ENCODE measurements around the gene HSF4. TPM values are rescaled to one million over a fixed set of nuclear protein-coding genes. Genes with fewer than 3 reads are reported as not detected.

Gene HSF4
- total RNA-seq, 1 experiment from 2014 or later: 13.9 TPM

- no peaks in the 10 kb centered on the region for H3K9me3 ChIP-seq (ENCODE audit: low read depth, low read length, poor library complexity, severe bottlenecking)
- peaks cover 13% of the 10 kb centered on the region for H3K4me1 ChIP-seq (ENCODE audit: insufficient read depth, low read length, poor library complexity, severe bottlenecking)
- TF ChIP-seq CTCF (conservative IDR thresholded peaks at IDR 0.05; ENCODE audit: low read depth, low read length) (no peak), EZH2 (IDR thresholded peaks at IDR 0.05; ENCODE audit: borderline replicate concordance, low read depth, low read length, poor library complexity, severe bottlenecking) (no peak)
- no peak overlapping the region for H3K4me3 ChIP-seq (ENCODE audit: low read depth, low read length, poor library complexity, severe bottlenecking)
- H3K36me3 ChIP-seq (ENCODE audit: insufficient read depth, low read length, poor library complexity, severe bottlenecking): no peaks in the 10 kb centered on the region
- no TSS peak for BruUV-seq (replicated peaks)
- H3K27ac ChIP-seq (ENCODE audit: low read depth, low read length, poor library complexity, severe bottlenecking): no peak overlapping the region
- H3K27me3 ChIP-seq (replicated peaks; ENCODE audit: insufficient read depth, low read depth, low read length, poor library complexity): no peaks in the 10 kb centered on the region
- POLR2A ChIA-PET (ENCODE audit: low non-redundant PET): no interaction called here
- intact Hi-C loops (cut with micrococcal nuclease; ENCODE audit: unreplicated experiment): loop anchor here (10.0 kb wide), 1 partner anchor 261 kb away; no protein-coding TSS in a partner anchor
- CTCF ChIA-PET: interaction anchor here (1.3 to 1.5 kb wide), 3 partner anchors 14 to 178 kb away, joined by 10 to 39 read pairs (median 11); partner anchors contain the start of gene NOL3
- DNase-seq (ENCODE audit: low spot score): no peak
Measured at GRCh38 chr16:67156143-67156844, 8.3 kb upstream of the HSF4 start.

GRCh38 chr16:67157106-67157748 lies 7.3 kb upstream of the HSF4 start:
- no peak for TF ChIP-seq EZH2 (IDR thresholded peaks at IDR 0.05; ENCODE audit: borderline replicate concordance, low read depth, low read length, poor library complexity, severe bottlenecking)
- no peaks in the 10 kb centered on the region for H3K9me3 ChIP-seq (ENCODE audit: low read depth, low read length, poor library complexity, severe bottlenecking)
- ChIA-PET CTCF (interaction anchor here (0.5 kb wide), 1 partner anchor 264 kb away, joined by 4 read pairs; no protein-coding TSS in a partner anchor), POLR2A (ENCODE audit: low non-redundant PET) (no interaction called here)
- intact Hi-C loops (cut with micrococcal nuclease; ENCODE audit: unreplicated experiment): loop anchor here (10.0 kb wide), 1 partner anchor 262 kb away; no protein-coding TSS in a partner anchor
- H3K4me1 ChIP-seq (ENCODE audit: insufficient read depth, low read length, poor library complexity, severe bottlenecking): peaks cover 7% of the 10 kb centered on the region
- H3K36me3 ChIP-seq (ENCODE audit: insufficient read depth, low read length, poor library complexity, severe bottlenecking): no peaks in the 10 kb centered on the region
- H3K27ac ChIP-seq (ENCODE audit: low read depth, low read length, poor library complexity, severe bottlenecking): no peak overlapping the region
- DNase-seq (ENCODE audit: low spot score): no peak
- H3K4me3 ChIP-seq (ENCODE audit: low read depth, low read length, poor library complexity, severe bottlenecking): no peak overlapping the region
- BruUV-seq (replicated peaks): no TSS peak
- no peaks in the 10 kb centered on the region for H3K27me3 ChIP-seq (replicated peaks; ENCODE audit: insufficient read depth, low read depth, low read length, poor library complexity)

GRCh38 chr16:67157892-67158635 lies 6.5 kb upstream of the HSF4 start:
- intact Hi-C loops (cut with micrococcal nuclease; ENCODE audit: unreplicated experiment): loop anchor here (10.0 kb wide), 1 partner anchor 263 kb away; no protein-coding TSS in a partner anchor
- Histone ChIP-seq H3K9me3 (ENCODE audit: low read depth, low read length, poor library complexity, severe bottlenecking) (no peaks in the 10 kb centered on the region), H3K4me3 (ENCODE audit: low read depth, low read length, poor library complexity, severe bottlenecking) (no peak overlapping the region), H3K27me3 (replicated peaks; ENCODE audit: insufficient read depth, low read depth, low read length, poor library complexity) (no peaks in the 10 kb centered on the region), H3K36me3 (ENCODE audit: insufficient read depth, low read length, poor library complexity, severe bottlenecking) (no peaks in the 10 kb centered on the region), H3K27ac (ENCODE audit: low read depth, low read length, poor library complexity, severe bottlenecking) (no peak overlapping the region), H3K4me1 (ENCODE audit: insufficient read depth, low read length, poor library complexity, severe bottlenecking) (peaks cover 7% of the 10 kb centered on the region)
- POLR2A ChIA-PET (ENCODE audit: low non-redundant PET): no interaction called here
- TF ChIP-seq EZH2 (IDR thresholded peaks at IDR 0.05; ENCODE audit: borderline replicate concordance, low read depth, low read length, poor library complexity, severe bottlenecking): no peak
- no peak for TF ChIP-seq CTCF (conservative IDR thresholded peaks at IDR 0.05; ENCODE audit: low read depth, low read length)
- no peak for DNase-seq (ENCODE audit: low spot score)
- CTCF ChIA-PET: interaction anchor here (0.5 to 0.9 kb wide), 2 partner anchors 12 to 265 kb away, joined by 3 to 4 read pairs; partner anchors contain the start of gene NOL3
- no TSS peak for BruUV-seq (replicated peaks)

All from A673 (cell line).